ENCODE data around the gene ANKRD44.

Gene ANKRD44

GRCh38 chr2:197080578-197081216, 229.9 kb downstream of the ANKRD44 start:
- no peak overlapping the region for H3K4me3 ChIP-seq (ENCODE audit: low read length)
- DNase-seq (ENCODE audit: low read depth): no peak
- TF ChIP-seq CTCF (conservative IDR thresholded peaks at IDR 0.05; ENCODE audit: low read depth, low read length): no peak

- no peak for TF ChIP-seq CTCF (conservative IDR thresholded peaks at IDR 0.05; ENCODE audit: low read depth, low read length)
- no peak for DNase-seq (ENCODE audit: low read depth)
- no peak overlapping the region for H3K4me3 ChIP-seq (ENCODE audit: low read length)
Measured at GRCh38 chr2:197079832-197080555, 230.6 kb downstream of the ANKRD44 start.

GRCh38 chr2:197079414-197079813, 231.2 kb downstream of the ANKRD44 start:
- no peak for TF ChIP-seq CTCF (conservative IDR thresholded peaks at IDR 0.05; ENCODE audit: low read depth, low read length)
- no peak for DNase-seq (ENCODE audit: low read depth)
- no peak overlapping the region for H3K4me3 ChIP-seq (ENCODE audit: low read length)

- DNase-seq (ENCODE audit: low read depth): no peak
- TF ChIP-seq CTCF (conservative IDR thresholded peaks at IDR 0.05; ENCODE audit: low read depth, low read length): no peak
- no peak overlapping the region for H3K4me3 ChIP-seq (ENCODE audit: low read length)
Measured at GRCh38 chr2:197078535-197078934, 232.0 kb downstream of the ANKRD44 start.

GRCh38 chr2:197077336-197077735, 233.2 kb downstream of the ANKRD44 start:
- H3K4me3 ChIP-seq (ENCODE audit: low read length): no peak overlapping the region
- no peak for DNase-seq (ENCODE audit: low read depth)
- TF ChIP-seq CTCF (conservative IDR thresholded peaks at IDR 0.05; ENCODE audit: low read depth, low read length): no peak

GRCh38 chr2:197076652-197077051, 233.9 kb downstream of the ANKRD44 start:
- H3K4me3 ChIP-seq (ENCODE audit: low read length): no peak overlapping the region
- no peak for TF ChIP-seq CTCF (conservative IDR thresholded peaks at IDR 0.05; ENCODE audit: low read depth, low read length)
- DNase-seq (ENCODE audit: low read depth): no peak

All from retinal pigment epithelial cell (primary cell).